Lower leg skin (tissue), 3 donors: ENCODE results near the gene AMOT.

ENCODE experiments used
- CTCF ChIP-seq, 3 donors: fragments of 450-650 bp; IDR thresholded peaks; one replicate each; pipeline ENCODE4 v1.5.1; 2016; ENCODE audit warnings: antibody characterized with exemption in 3 of 3, mild to moderate bottlenecking in 3 of 3, moderate library complexity in 2 of 3
- POLR2A ChIP-seq, 2 donors: fragments of 450-650 bp; IDR thresholded peaks; one replicate each; pipeline ENCODE4 v1.6.1; 2016 to 2017; ENCODE audit warnings: antibody characterized with exemption in 2 of 2, mild to moderate bottlenecking in 1 of 2, moderate library complexity in 1 of 2

GRCh38 chrX:112802541-112802940 lies 38.1 kb downstream of the AMOT start:
- TF ChIP-seq POLR2A (IDR thresholded peaks at IDR 0.05) (no peak), CTCF (IDR thresholded peaks at IDR 0.05) (no peak)
